Measurements from ENCODE around the gene AK8.

AK8 gene

GRCh38 chr9:132896906-132897305, 18.8 kb upstream of the AK8 start:
- no peaks in the 10 kb centered on the region for H3K9me3 Mint-ChIP-seq
- ATAC-seq (no peak), DNase-seq (ENCODE audit: low spot score in 2 of 2) (no peak)
- H3K4me3 Mint-ChIP-seq, result no peak overlapping the region
- H3K4me1 Mint-ChIP-seq, result no peaks in the 10 kb centered on the region
- peaks cover 60% of the 10 kb centered on the region for H3K36me3 Mint-ChIP-seq
- H3K27ac Mint-ChIP-seq, result peak overlapping the region; percentile 44

- peaks cover 54% of the 10 kb centered on the region for H3K36me3 Mint-ChIP-seq
- no peak overlapping the region for H3K4me3 Mint-ChIP-seq
- H3K27ac Mint-ChIP-seq, result no peak overlapping the region
These were observed 18.2 kb upstream of the AK8 start for GRCh38 chr9:132896264-132896663.

GRCh38 chr9:132894862-132895835, 17.1 kb upstream of the AK8 start:
- Mint-ChIP-seq H3K4me1 (no peaks in the 10 kb centered on the region), H3K27ac (no peak overlapping the region), H3K36me3 (peaks cover 42% of the 10 kb centered on the region), H3K9me3 (no peaks in the 10 kb centered on the region), H3K4me3 (no peak overlapping the region)
- ATAC-seq, result no peak
- DNase-seq (ENCODE audit: low spot score in 2 of 2), result no peak

More at GRCh38 chr9:132896264-132896663, 18.2 kb upstream of the AK8 start:
- no peak for ATAC-seq
- Mint-ChIP-seq H3K4me1 (no peaks in the 10 kb centered on the region), H3K9me3 (no peaks in the 10 kb centered on the region)
- DNase-seq (ENCODE audit: low spot score in 2 of 2), result no peak

- DNase-seq (ENCODE audit: low spot score in 2 of 2) (no peak), ATAC-seq (no peak)
- Mint-ChIP-seq H3K9me3 (no peaks in the 10 kb centered on the region), H3K4me3 (no peak overlapping the region), H3K36me3 (peaks cover 34% of the 10 kb centered on the region), H3K27ac (no peak overlapping the region), H3K4me1 (no peaks in the 10 kb centered on the region)
These were observed 16.3 kb upstream of the AK8 start for GRCh38 chr9:132894346-132894745.

GRCh38 chr9:132892400-132892799, 14.3 kb upstream of the AK8 start:
- no peak for DNase-seq (ENCODE audit: low spot score in 2 of 2)
- H3K9me3 Mint-ChIP-seq, result no peaks in the 10 kb centered on the region
- H3K4me1 Mint-ChIP-seq, result peaks cover 8% of the 10 kb centered on the region
- peaks cover 18% of the 10 kb centered on the region for H3K36me3 Mint-ChIP-seq
- ATAC-seq, result no peak
- H3K4me3 Mint-ChIP-seq, result no peak overlapping the region
- H3K27ac Mint-ChIP-seq, result no peak overlapping the region

- H3K4me3 Mint-ChIP-seq, result no peak overlapping the region
- peaks cover 8% of the 10 kb centered on the region for H3K4me1 Mint-ChIP-seq
- peak overlapping the region; percentile 89 for H3K27ac Mint-ChIP-seq
- H3K9me3 Mint-ChIP-seq, result no peaks in the 10 kb centered on the region
- DNase-seq (ENCODE audit: low spot score in 2 of 2) (no peak), ATAC-seq (no peak)
- no peaks in the 10 kb centered on the region for H3K36me3 Mint-ChIP-seq
These were observed 10.1 kb upstream of the AK8 start for GRCh38 chr9:132888151-132888550.

- DNase-seq (ENCODE audit: low spot score in 2 of 2) (no peak), ATAC-seq (no peak)
- Mint-ChIP-seq H3K36me3 (no peaks in the 10 kb centered on the region), H3K4me3 (no peak overlapping the region), H3K27ac (no peak overlapping the region), H3K9me3 (no peaks in the 10 kb centered on the region), H3K4me1 (peaks cover 15% of the 10 kb centered on the region)
These were observed 9.4 kb upstream of the AK8 start for GRCh38 chr9:132887181-132888120.

- Mint-ChIP-seq H3K27ac (no peak overlapping the region), H3K9me3 (no peaks in the 10 kb centered on the region), H3K4me3 (no peak overlapping the region), H3K36me3 (no peaks in the 10 kb centered on the region), H3K4me1 (peaks cover 20% of the 10 kb centered on the region)
- DNase-seq (ENCODE audit: low spot score in 2 of 2) (no peak), ATAC-seq (no peak)
These were observed 8.2 kb upstream of the AK8 start for GRCh38 chr9:132886334-132886725.

- Mint-ChIP-seq H3K27ac (no peak overlapping the region), H3K9me3 (no peaks in the 10 kb centered on the region), H3K4me3 (no peak overlapping the region), H3K4me1 (peaks cover 20% of the 10 kb centered on the region), H3K36me3 (no peaks in the 10 kb centered on the region)
- DNase-seq (ENCODE audit: low spot score in 2 of 2), result no peak
- no peak for ATAC-seq
These were observed 7.7 kb upstream of the AK8 start for GRCh38 chr9:132885720-132886333.

- Mint-ChIP-seq H3K27ac (no peak overlapping the region), H3K4me1 (peaks cover 30% of the 10 kb centered on the region), H3K36me3 (no peaks in the 10 kb centered on the region), H3K9me3 (no peaks in the 10 kb centered on the region), H3K4me3 (no peak overlapping the region)
- ATAC-seq (no peak), DNase-seq (ENCODE audit: low spot score in 2 of 2) (no peak)
These were observed 5.5 kb upstream of the AK8 start for GRCh38 chr9:132883349-132884294.

- Mint-ChIP-seq H3K27ac (peak overlapping the region; percentile 37), H3K36me3 (no peaks in the 10 kb centered on the region), H3K4me3 (no peak overlapping the region), H3K9me3 (no peaks in the 10 kb centered on the region), H3K4me1 (peaks cover 28% of the 10 kb centered on the region)
- no peak for ATAC-seq
- DNase-seq (ENCODE audit: low spot score in 2 of 2), result no peak
These were observed 4.5 kb upstream of the AK8 start for GRCh38 chr9:132882616-132883015.

- peaks cover 28% of the 10 kb centered on the region for H3K4me1 Mint-ChIP-seq
- no peaks in the 10 kb centered on the region for H3K9me3 Mint-ChIP-seq
- no peaks in the 10 kb centered on the region for H3K36me3 Mint-ChIP-seq
- DNase-seq (ENCODE audit: low spot score in 2 of 2), result no peak
- H3K27ac Mint-ChIP-seq, result no peak overlapping the region
- H3K4me3 Mint-ChIP-seq, result no peak overlapping the region
- ATAC-seq, result no peak
These were observed 3.7 kb upstream of the AK8 start for GRCh38 chr9:132881826-132882225.

GRCh38 chr9:132880324-132880661, 2.2 kb upstream of the AK8 start:
- Mint-ChIP-seq H3K36me3 (no peaks in the 10 kb centered on the region), H3K4me3 (peak overlapping the region; percentile 70), H3K4me1 (peaks cover 28% of the 10 kb centered on the region), H3K9me3 (no peaks in the 10 kb centered on the region), H3K27ac (peak overlapping the region; percentile 52)
- no peak for ATAC-seq
- no peak for DNase-seq (ENCODE audit: low spot score in 2 of 2)

Measured in stimulated activated effector memory CD8-positive, alpha-beta T cell treated with anti-CD3 and anti-CD28 coated beads, Interleukin-12 subunit alpha, Interleukin-12 subunit beta, amount 100 ng/mL, for 72 hours (primary cell).